CD14-positive monocyte (primary cell): ENCODE results near the gene SGPL1. TPM values are rescaled to one million over a fixed set of nuclear protein-coding genes. Genes with fewer than 3 reads are reported as not detected.

Source experiments
- DNase-seq, 3 donors: peaks; one replicate each; pipeline ENCODE4 v3.0.0-alpha.2; 2011 to 2022
- H2AFZ ChIP-seq: 2 replicates; pipeline ENCODE4 v1.6.0; 2012; ENCODE audit warnings: mild to moderate bottlenecking, low read depth, low read length, inconsistent platforms; ENCODE audit not compliant: insufficient read depth, poor library complexity, severe bottlenecking
- H3K27ac ChIP-seq, 2 donors: 1 replicate in 1 of 2; 2 replicates in 1 of 2; pipeline ENCODE4 v1.5.1; 2012 to 2013; ENCODE audit warnings: low read length in 2 of 2, control low read depth in 1 of 2, inconsistent platforms in 1 of 2, low read depth in 1 of 2, mild to moderate bottlenecking in 1 of 2
- H3K27me3 ChIP-seq, 2 donors: one replicate each; pipeline versions ENCODE4 v1.6.0 to v1.6.1; 2011 to 2013; ENCODE audit warnings: low read length in 2 of 2; ENCODE audit not compliant: control insufficient read depth in 2 of 2, insufficient read depth in 2 of 2
- H3K36me3 ChIP-seq, 2 donors: replicated peaks in 1 of 2; 1 replicate in 1 of 2; 2 replicates in 1 of 2; pipeline versions ENCODE4 v1.5.1 to v1.6.1; 2012 to 2013; ENCODE audit warnings: low read length in 2 of 2, control low read depth in 1 of 2, inconsistent platforms in 1 of 2, mild to moderate bottlenecking in 1 of 2; ENCODE audit not compliant: insufficient read depth in 2 of 2, control insufficient read depth in 1 of 2
- H3K4me1 ChIP-seq, 2 donors: 1 replicate in 1 of 2; 2 replicates in 1 of 2; pipeline versions ENCODE4 v1.5.1 to v1.6.1; 2012 to 2013; ENCODE audit warnings: low read length in 2 of 2, control low read depth in 1 of 2, inconsistent platforms in 1 of 2, mild to moderate bottlenecking in 1 of 2, moderate library complexity in 1 of 2; ENCODE audit not compliant: insufficient read depth in 2 of 2, control insufficient read depth in 1 of 2
- H3K4me2 ChIP-seq: replicated peaks from 2 replicates; pipeline ENCODE3; 2012; ENCODE audit warnings: low read length, moderate library complexity, mild to moderate bottlenecking; ENCODE audit not compliant: poor library complexity, severe bottlenecking; ENCODE audit errors: extremely low read depth
- H3K4me3 ChIP-seq, 3 experiments: fragments of 200-600 bp in 1 of 3; sonication (generic) in 1 of 3; replicated peaks in 1 of 3; 1 replicate in 2 of 3; 2 replicates in 1 of 3; pipeline ENCODE4 v1.5.1; 2011 to 2013; ENCODE audit warnings: low read length in 3 of 3, mild to moderate bottlenecking in 3 of 3, control low read depth in 2 of 3, low read depth in 2 of 3, inconsistent platforms in 1 of 3, moderate library complexity in 1 of 3
- H3K79me2 ChIP-seq: 2 replicates; pipeline ENCODE4 v1.6.0; 2012; ENCODE audit warnings: mild to moderate bottlenecking, control low read depth, inconsistent platforms, low read length, moderate library complexity; ENCODE audit not compliant: insufficient read depth
- H3K9ac ChIP-seq: 2 replicates; pipeline ENCODE4 v1.6.0; 2017; ENCODE audit warnings: low read length, mild to moderate bottlenecking; ENCODE audit not compliant: insufficient read depth, poor library complexity, severe bottlenecking
- H3K9me3 ChIP-seq, 2 donors: replicated peaks in 1 of 2; 1 replicate in 1 of 2; 2 replicates in 1 of 2; pipeline versions ENCODE4 v1.5.1 to v1.6.1; 2012 to 2013; ENCODE audit warnings: low read length in 2 of 2, control low read depth in 1 of 2; ENCODE audit not compliant: control insufficient read depth in 1 of 2, insufficient read depth in 1 of 2
- H4K20me1 ChIP-seq: 2 replicates; pipeline ENCODE4 v1.6.0; 2012; ENCODE audit warnings: mild to moderate bottlenecking, low read length, control low read depth, moderate library complexity; ENCODE audit not compliant: insufficient read depth
- H3K27ac Mint-ChIP-seq, 7 donors: one replicate each; pipeline ENCODE4 v1.8.0; 2020; ENCODE audit warnings: mild to moderate bottlenecking in 7 of 7, mixed read lengths in 7 of 7, moderate library complexity in 6 of 7, inconsistent platforms in 2 of 7
- H3K27me3 Mint-ChIP-seq, 3 donors: one replicate each; pipeline ENCODE4 v1.8.0; 2021 to 2022; ENCODE audit warnings: low read depth in 3 of 3, mild to moderate bottlenecking in 3 of 3, mixed read lengths in 3 of 3, moderate library complexity in 3 of 3, inconsistent platforms in 1 of 3
- H3K36me3 Mint-ChIP-seq, 2 donors: one replicate each; pipeline ENCODE4 v1.8.0; 2020; ENCODE audit warnings: mixed read lengths in 2 of 2, inconsistent platforms in 1 of 2, mild to moderate bottlenecking in 1 of 2
- H3K4me1 Mint-ChIP-seq: one replicate; pipeline ENCODE4 v1.8.0; 2020; ENCODE audit warnings: mild to moderate bottlenecking, mixed read lengths
- H3K4me3 Mint-ChIP-seq, 2 donors: one replicate each; pipeline ENCODE4 v1.8.0; 2020; ENCODE audit warnings: mild to moderate bottlenecking in 2 of 2, mixed read lengths in 2 of 2, moderate library complexity in 1 of 2
- H3K9me3 Mint-ChIP-seq, 7 donors: one replicate each; pipeline ENCODE4 v1.8.0; 2020 to 2022; ENCODE audit warnings: mixed read lengths in 7 of 7, mild to moderate bottlenecking in 6 of 7, moderate library complexity in 6 of 7, inconsistent platforms in 2 of 7
- CTCF ChIP-seq: fragments of 200-600 bp; IDR thresholded peaks from one replicate; pipeline ENCODE4 v1.8.0; 2022; ENCODE audit warnings: antibody characterized with exemption, mild to moderate bottlenecking
- WGBS: methylation state at CpG from one replicate; pipeline ENCODE4 v1.1.5; 2013; ENCODE audit warnings: missing lambda C conversion rate; ENCODE audit not compliant: insufficient coverage; 5-methylcytosine and 5-hydroxymethylcytosine counted together
- intact Hi-C, 2 donors: fragments of 100-400 bp; cut with micrococcal nuclease; formaldehyde crosslinking; loops; one replicate each; pipeline versions ENCODE4 v1.15.0 to v1.15.1; 2023
- polyA plus RNA-seq, 3 donors: library from polyadenylated mRNA; depleted of rRNA in 1 of 3; unstranded in 2 of 3; stranded (reverse) in 1 of 3; fragments of 300-500 nt in 2 of 3; fragments of >200 nt in 1 of 3; fragmentation: Illumina TruSeq in 2 of 3; gene quantifications; 1 replicate in 2 of 3; 2 replicates in 1 of 3; pipeline ENCODE4 v1.2.3, GENCODE V29; 2012 to 2021

SGPL1 gene
- polyA plus RNA-seq, 3 donors = 16.6 to 26.8 (median 26.1) TPM

- H3K4me3 Mint-ChIP-seq = no peak overlapping the region
- no peaks in the 10 kb centered on the region for H3K36me3 Mint-ChIP-seq
- H2AFZ ChIP-seq = no peak overlapping the region
Measured at GRCh38 chr10:70899096-70899495, 83.3 kb downstream of the SGPL1 start.

GRCh38 chr10:70901276-70901878, 85.6 kb downstream of the SGPL1 start:
- H3K9me3 Mint-ChIP-seq = peaks cover 0 to 3% (median 0%) of the 10 kb centered on the region in 7 donors
- Histone ChIP-seq H2AFZ (no peak overlapping the region), H3K27ac (no peak overlapping the region), H3K9me3 (no peaks in the 10 kb centered on the region), H3K27me3 (no peaks in the 10 kb centered on the region), H4K20me1 (no peaks in the 10 kb centered on the region), H3K4me2 (no peak overlapping the region), H3K4me3 (no peak overlapping the region), H3K79me2 (no peaks in the 10 kb centered on the region), H3K36me3 (no peaks in the 10 kb centered on the region), H3K4me1 (no peaks in the 10 kb centered on the region), H3K9ac (no peak overlapping the region)
- H3K4me3 Mint-ChIP-seq = no peak overlapping the region
- H3K36me3 Mint-ChIP-seq = no peaks in the 10 kb centered on the region
- WGBS = 87% methylated on average over 9 of the region's 13 CpGs
- no peak for DNase-seq
- intact Hi-C loops = no loop called here
- H3K27ac Mint-ChIP-seq = peak overlapping the region in 1 of 7 donors; percentile 68
- peaks cover 2 to 14% (median 3%) of the 10 kb centered on the region in 3 donors for H3K27me3 Mint-ChIP-seq
- no peaks in the 10 kb centered on the region for H3K4me1 Mint-ChIP-seq
- no peak for TF ChIP-seq CTCF

More at GRCh38 chr10:70899096-70899495, 83.3 kb downstream of the SGPL1 start:
- H3K4me1 ChIP-seq = no peaks in the 10 kb centered on the region
- H3K27ac Mint-ChIP-seq = no peak overlapping the region
- H3K4me1 Mint-ChIP-seq = no peaks in the 10 kb centered on the region
- no peak overlapping the region for H3K4me3 ChIP-seq
- no CpG with 5 or more reads among the region's 4 CpGs for WGBS
- peaks cover 0 to 3% (median 0%) of the 10 kb centered on the region in 7 donors for H3K9me3 Mint-ChIP-seq
- DNase-seq = no peak
- no peaks in the 10 kb centered on the region for H4K20me1 ChIP-seq
- peaks cover 0 to 11% (median 3%) of the 10 kb centered on the region in 3 donors for H3K27me3 Mint-ChIP-seq
- H3K27me3 ChIP-seq = no peaks in the 10 kb centered on the region
- intact Hi-C loops = no loop called here
- H3K9ac ChIP-seq = no peak overlapping the region
- H3K4me2 ChIP-seq = no peak overlapping the region
- no peaks in the 10 kb centered on the region for H3K79me2 ChIP-seq
- no peaks in the 10 kb centered on the region for H3K36me3 ChIP-seq
- no peaks in the 10 kb centered on the region for H3K9me3 ChIP-seq
- no peak for TF ChIP-seq CTCF
- no peak overlapping the region for H3K27ac ChIP-seq
